ENCODE results near the gene RPS6KA3.

The RPS6KA3 gene

GRCh38 chrX:20159797-20160385, 106.8 kb downstream of the RPS6KA3 start:
- no peak overlapping the region for H3K27ac ChIP-seq (ENCODE audit: low read length)
- no peak overlapping the region for H3K9ac ChIP-seq (ENCODE audit: low read length)
- no peaks in the 10 kb centered on the region for H3K27me3 ChIP-seq (ENCODE audit: low read depth, low read length)
- no peaks in the 10 kb centered on the region for H3K4me1 ChIP-seq (ENCODE audit: low read length)
- H3K79me2 ChIP-seq (ENCODE audit: low read length): no peaks in the 10 kb centered on the region
- H3K4me3 ChIP-seq (ENCODE audit: low read length): no peak overlapping the region
- H3K9me3 ChIP-seq (ENCODE audit: insufficient read depth, low read length): no peaks in the 10 kb centered on the region
- H3K36me3 ChIP-seq (replicated peaks; ENCODE audit: low read depth, low read length): peaks cover 36% of the 10 kb centered on the region
- H2AFZ ChIP-seq (ENCODE audit: low read depth, low read length): no peak overlapping the region
- no peaks in the 10 kb centered on the region for H4K20me1 ChIP-seq (ENCODE audit: insufficient read depth, low read length)
- H3K4me2 ChIP-seq (ENCODE audit: low read length): no peak overlapping the region
- TF ChIP-seq CTCF (IDR thresholded peaks at IDR 0.05; ENCODE audit: low read depth, low read length) (no peak), EZH2phosphoT487 (IDR thresholded peaks at IDR 0.05; ENCODE audit: low read depth) (no peak)

GRCh38 chrX:20151689-20152088, 115.0 kb downstream of the RPS6KA3 start:
- Histone ChIP-seq H4K20me1 (ENCODE audit: insufficient read depth, low read length) (no peaks in the 10 kb centered on the region), H3K9ac (ENCODE audit: low read length) (no peak overlapping the region), H3K79me2 (ENCODE audit: low read length) (no peaks in the 10 kb centered on the region), H3K4me1 (ENCODE audit: low read length) (peaks cover 10% of the 10 kb centered on the region), H3K4me3 (ENCODE audit: low read length) (no peak overlapping the region), H3K27me3 (ENCODE audit: low read depth, low read length) (no peaks in the 10 kb centered on the region), H3K36me3 (replicated peaks; ENCODE audit: low read depth, low read length) (peaks cover 43% of the 10 kb centered on the region), H3K4me2 (ENCODE audit: low read length) (no peak overlapping the region), H3K9me3 (ENCODE audit: insufficient read depth, low read length) (no peaks in the 10 kb centered on the region), H2AFZ (ENCODE audit: low read depth, low read length) (no peak overlapping the region), H3K27ac (ENCODE audit: low read length) (no peak overlapping the region)
- TF ChIP-seq CTCF (IDR thresholded peaks at IDR 0.05; ENCODE audit: low read depth, low read length): no peak
- TF ChIP-seq EZH2phosphoT487 (IDR thresholded peaks at IDR 0.05; ENCODE audit: low read depth): no peak

GRCh38 chrX:20149326-20149725, 117.4 kb downstream of the RPS6KA3 start:
- H4K20me1 ChIP-seq (ENCODE audit: insufficient read depth, low read length): no peaks in the 10 kb centered on the region
- TF ChIP-seq CTCF (IDR thresholded peaks at IDR 0.05; ENCODE audit: low read depth, low read length) (no peak), EZH2phosphoT487 (IDR thresholded peaks at IDR 0.05; ENCODE audit: low read depth) (no peak)

GRCh38 chrX:20147561-20147960, 119.1 kb downstream of the RPS6KA3 start:
- H3K36me3 ChIP-seq (replicated peaks; ENCODE audit: low read depth, low read length): peaks cover 13% of the 10 kb centered on the region
- no peak overlapping the region for H2AFZ ChIP-seq (ENCODE audit: low read depth, low read length)
- no peaks in the 10 kb centered on the region for H3K79me2 ChIP-seq (ENCODE audit: low read length)
- no peak for TF ChIP-seq EZH2phosphoT487 (IDR thresholded peaks at IDR 0.05; ENCODE audit: low read depth)
- no peak for TF ChIP-seq CTCF (IDR thresholded peaks at IDR 0.05; ENCODE audit: low read depth, low read length)
- H3K4me1 ChIP-seq (ENCODE audit: low read length): peaks cover 14% of the 10 kb centered on the region
- H4K20me1 ChIP-seq (ENCODE audit: insufficient read depth, low read length): no peaks in the 10 kb centered on the region
- no peak overlapping the region for H3K4me3 ChIP-seq (ENCODE audit: low read length)
- no peaks in the 10 kb centered on the region for H3K9me3 ChIP-seq (ENCODE audit: insufficient read depth, low read length)
- H3K4me2 ChIP-seq (ENCODE audit: low read length): no peak overlapping the region
- no peak overlapping the region for H3K27ac ChIP-seq (ENCODE audit: low read length)
- no peak overlapping the region for H3K9ac ChIP-seq (ENCODE audit: low read length)
- no peaks in the 10 kb centered on the region for H3K27me3 ChIP-seq (ENCODE audit: low read depth, low read length)

More at GRCh38 chrX:20149326-20149725, 117.4 kb downstream of the RPS6KA3 start:
- H3K79me2 ChIP-seq (ENCODE audit: low read length): no peaks in the 10 kb centered on the region
- H3K4me3 ChIP-seq (ENCODE audit: low read length): no peak overlapping the region
- no peak overlapping the region for H3K9ac ChIP-seq (ENCODE audit: low read length)
- H3K4me2 ChIP-seq (ENCODE audit: low read length): no peak overlapping the region
- no peak overlapping the region for H3K27ac ChIP-seq (ENCODE audit: low read length)
- H3K36me3 ChIP-seq (replicated peaks; ENCODE audit: low read depth, low read length): peaks cover 25% of the 10 kb centered on the region
- H3K9me3 ChIP-seq (ENCODE audit: insufficient read depth, low read length): no peaks in the 10 kb centered on the region
- H3K4me1 ChIP-seq (ENCODE audit: low read length): peaks cover 10% of the 10 kb centered on the region
- no peak overlapping the region for H2AFZ ChIP-seq (ENCODE audit: low read depth, low read length)
- no peaks in the 10 kb centered on the region for H3K27me3 ChIP-seq (ENCODE audit: low read depth, low read length)

All from OCI-LY3 (cell line).